Measurements from ENCODE around the gene ARHGAP22. TPM values are rescaled to one million over a fixed set of nuclear protein-coding genes. Genes with fewer than 3 reads are reported as not detected.

Gene ARHGAP22

GRCh38 chr10:48399551-48399950 lies 205.3 kb downstream of the ARHGAP22 start:
- H3K4me1 ChIP-seq (ENCODE audit: control insufficient read depth, insufficient read depth, low read length), result peaks cover 15% of the 10 kb centered on the region
- H3K36me3 ChIP-seq (ENCODE audit: insufficient read depth, low read length), result no peaks in the 10 kb centered on the region
- H3K4me3 ChIP-seq (ENCODE audit: low read length), result no peak overlapping the region
- no peak overlapping the region for H3K4me2 ChIP-seq (ENCODE audit: low read length)
- no peak overlapping the region for H3K9ac ChIP-seq (ENCODE audit: low read depth, low read length)
- no peaks in the 10 kb centered on the region for H3K9me3 ChIP-seq (replicated peaks; ENCODE audit: low read length)
- H3K27me3 ChIP-seq (ENCODE audit: control insufficient read depth, insufficient read depth, low read length), result no peaks in the 10 kb centered on the region

GRCh38 chr10:48399056-48399541 lies 205.8 kb downstream of the ARHGAP22 start:
- H3K4me1 ChIP-seq (ENCODE audit: control insufficient read depth, insufficient read depth, low read length), result peaks cover 15% of the 10 kb centered on the region
- H3K27me3 ChIP-seq (ENCODE audit: control insufficient read depth, insufficient read depth, low read length), result no peaks in the 10 kb centered on the region
- no peak overlapping the region for H3K9ac ChIP-seq (ENCODE audit: low read depth, low read length)
- no peaks in the 10 kb centered on the region for H3K9me3 ChIP-seq (replicated peaks; ENCODE audit: low read length)
- H3K36me3 ChIP-seq (ENCODE audit: insufficient read depth, low read length), result no peaks in the 10 kb centered on the region
- no peak overlapping the region for H3K4me2 ChIP-seq (ENCODE audit: low read length)
- no peak overlapping the region for H3K4me3 ChIP-seq (ENCODE audit: low read length)

- Histone ChIP-seq H3K27me3 (ENCODE audit: control insufficient read depth, insufficient read depth, low read length) (no peaks in the 10 kb centered on the region), H3K4me3 (ENCODE audit: low read length) (no peak overlapping the region), H3K9ac (ENCODE audit: low read depth, low read length) (no peak overlapping the region), H3K4me2 (ENCODE audit: low read length) (no peak overlapping the region), H3K36me3 (ENCODE audit: insufficient read depth, low read length) (no peaks in the 10 kb centered on the region), H3K4me1 (ENCODE audit: control insufficient read depth, insufficient read depth, low read length) (peaks cover 15% of the 10 kb centered on the region), H3K9me3 (replicated peaks; ENCODE audit: low read length) (no peaks in the 10 kb centered on the region)
Measured at GRCh38 chr10:48398261-48398660, 206.6 kb downstream of the ARHGAP22 start.

Small RNA genes within 50 kb of the gene (small RNA-seq; reads per million reads assigned to genes)
- gene AC016397.1, result not detected
